Renal cortical epithelial cell (primary cell): ENCODE data around the gene CT45A10. TPM values are rescaled to one million over a fixed set of nuclear protein-coding genes. Genes with fewer than 3 reads are reported as not detected.
"Not testable (repeated sequence)": the region's sequence is repeated elsewhere in the genome, so short reads cannot be mapped to it uniquely, and the experiment has no call there.

Source experiments
- DNase-seq: peaks from one replicate; pipeline ENCODE4 v3.0.0-alpha.2; 2011; ENCODE audit warnings: low read depth
- total RNA-seq: library from RNA; depleted of rRNA; stranded (reverse); fragments of >200 nt; gene quantifications from 2 replicates; pipeline ENCODE4 v1.2.3, GENCODE V29; 2014

CT45A10 gene
- total RNA-seq, result not detected in 2 replicates

- DNase-seq, result no peak
Measured at GRCh38 chrX:135893294-135893817, at the start of gene CT45A10, which contains the start of gene SAGE1. Gene CT45A10, minus strand, starts transcription at chrX:135893444. Its CDS starts 8,100 bp downstream, at chrX:135885344. Gene SAGE1, plus strand, starts transcription at chrX:135893716. Its CDS starts 2,527 bp downstream, at chrX:135896243.

- DNase-seq, result peak; percentile 15
Measured at GRCh38 chrX:135931644-135932487, 38.6 kb upstream of the CT45A10 start.

GRCh38 chrX:135927897-135928296 is 34.7 kb upstream of the CT45A10 start:
- no peak for DNase-seq

- DNase-seq, result no peak
Measured at GRCh38 chrX:135923353-135923752, 30.1 kb upstream of the CT45A10 start.

GRCh38 chrX:135920516-135920915 is 27.3 kb upstream of the CT45A10 start:
- not testable (repeated sequence) for DNase-seq

GRCh38 chrX:135914404-135914803 is 21.2 kb upstream of the CT45A10 start:
- DNase-seq, result no peak

GRCh38 chrX:135910251-135910650 is 17.0 kb upstream of the CT45A10 start:
- DNase-seq, result no peak

DNA sequence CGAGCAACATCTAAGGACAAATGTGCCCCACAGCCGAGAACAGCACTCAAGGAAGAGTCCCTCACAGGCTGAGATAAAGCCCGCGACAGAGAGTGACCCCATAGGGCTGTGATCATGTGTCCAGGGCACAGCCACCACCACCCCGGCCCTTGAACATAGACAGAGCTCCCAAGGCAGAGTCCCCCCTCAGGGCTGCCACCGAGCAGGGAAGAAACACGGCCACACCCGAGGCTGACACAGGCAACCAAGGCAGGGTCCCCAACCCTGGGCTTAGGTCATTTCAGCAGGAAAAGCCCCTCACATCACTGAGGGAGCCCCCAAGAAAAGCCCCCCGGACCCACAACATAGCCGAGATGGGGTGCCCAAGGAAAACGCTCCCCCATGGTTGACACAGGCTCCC is 463 bp downstream of the CT45A10 start:
- no peak for DNase-seq

DNA sequence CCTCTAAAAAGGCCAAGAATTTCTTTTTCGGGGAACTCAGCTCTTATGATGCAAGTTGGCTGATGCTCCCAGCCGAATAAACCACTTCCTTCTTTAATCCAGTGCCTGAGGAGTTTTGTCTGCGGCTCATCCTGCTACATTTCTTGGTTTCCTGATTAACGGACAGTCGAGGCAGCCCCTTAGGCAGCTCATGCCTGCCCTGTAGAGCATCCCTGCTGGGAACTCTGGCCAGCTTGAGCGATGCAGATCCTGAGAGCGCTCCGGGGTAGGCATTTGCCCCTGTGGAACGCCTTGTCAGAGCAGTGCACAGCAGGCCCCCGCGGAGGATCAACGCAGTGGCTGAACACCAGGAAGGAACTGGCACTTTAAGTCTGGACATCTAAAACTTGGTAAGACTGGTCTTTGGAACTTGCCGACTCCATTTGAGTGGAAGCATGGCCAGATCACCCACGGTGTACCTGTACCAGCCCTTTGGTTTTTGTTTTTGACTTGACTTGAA is 3.1 kb downstream of the CT45A10 start:
- no peak for DNase-seq

DNA sequence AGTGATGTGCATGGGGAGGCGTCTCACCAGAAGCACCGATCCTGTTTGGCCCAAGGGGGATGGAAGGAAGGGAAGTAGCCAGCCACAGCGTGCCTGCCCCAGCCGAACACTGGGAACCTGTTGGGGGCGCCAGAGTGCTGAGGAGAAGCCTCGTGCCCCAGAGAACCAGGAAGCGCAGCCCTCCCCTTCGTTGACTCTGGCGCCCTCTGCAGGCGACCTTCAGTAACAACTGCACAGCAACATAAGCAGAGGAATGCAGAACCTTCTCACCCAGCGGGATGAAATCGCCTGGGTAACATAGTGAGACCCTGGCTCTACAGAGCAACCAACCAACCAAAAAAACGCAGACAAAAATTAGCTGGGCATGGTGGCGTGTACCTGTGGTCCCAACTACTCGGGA is 4.3 kb downstream of the CT45A10 start:
- DNase-seq, result not testable (repeated sequence)

DNA sequence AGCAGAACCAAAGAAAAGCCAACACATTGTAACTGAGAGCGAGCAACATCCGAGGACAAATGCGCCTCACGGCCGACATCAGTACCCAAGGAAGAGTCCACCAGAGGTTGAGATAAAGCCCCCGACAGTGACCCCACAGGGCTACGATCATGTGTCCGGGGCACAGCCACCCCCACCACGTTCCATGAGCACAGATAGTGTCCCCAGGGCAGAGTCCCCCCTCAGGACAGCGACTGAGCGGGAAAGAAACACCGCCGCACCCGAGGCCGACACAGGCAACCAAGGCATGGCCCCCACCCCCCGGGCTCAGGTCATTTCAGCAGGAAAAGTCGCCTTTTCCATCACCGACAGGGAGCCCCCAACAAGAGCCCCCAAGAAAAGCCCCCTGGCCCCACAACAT is 5.0 kb downstream of the CT45A10 start:
- DNase-seq, result not testable (repeated sequence)

- not testable (repeated sequence) for DNase-seq
Measured at GRCh38 chrX:135882741-135883140, 10.5 kb downstream of the CT45A10 start.

GRCh38 chrX:135871712-135872111 is 21.5 kb downstream of the CT45A10 start, which contains the start of gene CT45A9:
Gene CT45A9, minus strand, starts transcription at chrX:135871812. Its CDS starts 3,751 bp downstream, at chrX:135868061.
- not testable (repeated sequence) for DNase-seq

DNA sequence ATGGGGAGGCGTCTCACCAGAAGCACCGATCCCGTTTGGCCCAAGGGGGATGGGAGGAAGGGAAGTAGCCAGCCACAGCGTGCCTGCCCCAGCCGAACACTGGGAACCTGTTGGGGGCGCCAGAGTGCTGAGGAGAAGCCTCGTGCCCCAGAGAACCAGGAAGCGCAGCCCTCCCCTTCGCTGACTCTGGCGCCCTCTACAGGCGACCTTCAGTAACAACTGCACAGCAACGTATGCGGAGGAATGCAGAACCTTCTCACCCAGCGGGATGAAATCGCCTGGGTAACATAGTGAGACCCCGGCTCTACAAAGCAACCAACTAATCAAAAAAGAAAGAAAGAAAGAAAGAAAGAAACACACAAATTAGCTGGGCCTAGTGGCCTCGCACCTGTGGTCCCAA is 38.8 kb downstream of the CT45A10 start, which contains the start of gene CT45A8:
TSS of gene CT45A8 (minus strand) at position 101 of the 400 bp plus-strand sequence. CDS start 3,755 bp downstream, outside the sequence.
- not testable (repeated sequence) for DNase-seq

- not testable (repeated sequence) for DNase-seq
Measured at GRCh38 chrX:135837180-135837579, 56.1 kb downstream of the CT45A10 start, which contains the start of gene CT45A7. Gene CT45A7, minus strand, starts transcription at chrX:135837280. Its CDS starts 3,747 bp downstream, at chrX:135833533.

Other genes with a start within 250 kb of the CT45A10 start
- gene CT45A1, start 179.8 kb downstream of the CT45A10 start, total RNA-seq, result not detected in 2 replicates
- gene CT45A3, start 125.3 kb downstream of the CT45A10 start, total RNA-seq, result not detected in 2 replicates
- gene CT45A5, start 107.9 kb downstream of the CT45A10 start, total RNA-seq, result not detected in 2 replicates
- gene CT45A6, start 90.7 kb downstream of the CT45A10 start, total RNA-seq, result not detected in 2 replicates
- not detected in 2 replicates for gene CT45A2, start 73.4 kb downstream of the CT45A10 start, total RNA-seq
- not detected in 2 replicates for gene CT45A7, start 56.2 kb downstream of the CT45A10 start, total RNA-seq
- gene CT45A8, start 38.9 kb downstream of the CT45A10 start, total RNA-seq, result not detected in 2 replicates
- gene CT45A9, start 21.6 kb downstream of the CT45A10 start, total RNA-seq, result not detected in 2 replicates
- not detected in 2 replicates for gene SAGE1, start 272 bp upstream of the CT45A10 start, total RNA-seq
- gene MMGT1, start 80.5 kb upstream of the CT45A10 start, total RNA-seq, result 10.2 and 21.0 TPM in 2 replicates
- 26.1 and 28.3 TPM in 2 replicates for gene SLC9A6, start 92.0 kb upstream of the CT45A10 start, total RNA-seq